HG03066 (cell line): ENCODE measurements around the gene FTO.

Source experiments
- ATAC-seq: cut with Tn5 transposase; IDR thresholded peaks from one replicate; pipeline ENCODE4 v1.9.1; 2021; ENCODE audit warnings: low read depth; ENCODE audit not compliant: unreplicated experiment

Gene FTO

DNA sequence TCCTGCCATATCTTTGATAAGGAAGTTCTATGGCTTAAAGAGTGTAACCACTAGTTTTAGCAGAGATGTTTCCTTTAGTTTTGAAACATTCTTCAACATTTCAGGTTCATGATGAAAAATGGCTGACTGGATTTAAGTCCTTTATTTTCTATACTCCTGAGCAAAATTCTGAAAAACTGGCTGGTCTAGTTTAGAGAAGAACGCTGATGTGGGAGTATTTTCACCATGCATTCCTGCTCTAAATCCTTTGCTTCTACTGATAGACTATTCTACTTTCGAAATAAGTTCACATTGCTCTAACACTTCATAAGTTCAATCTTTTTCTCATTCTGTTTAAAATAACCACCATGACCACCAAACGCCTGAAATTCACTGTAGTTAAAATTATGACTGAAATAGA is 281.9 kb downstream of the FTO start:
- no peak for ATAC-seq

DNA sequence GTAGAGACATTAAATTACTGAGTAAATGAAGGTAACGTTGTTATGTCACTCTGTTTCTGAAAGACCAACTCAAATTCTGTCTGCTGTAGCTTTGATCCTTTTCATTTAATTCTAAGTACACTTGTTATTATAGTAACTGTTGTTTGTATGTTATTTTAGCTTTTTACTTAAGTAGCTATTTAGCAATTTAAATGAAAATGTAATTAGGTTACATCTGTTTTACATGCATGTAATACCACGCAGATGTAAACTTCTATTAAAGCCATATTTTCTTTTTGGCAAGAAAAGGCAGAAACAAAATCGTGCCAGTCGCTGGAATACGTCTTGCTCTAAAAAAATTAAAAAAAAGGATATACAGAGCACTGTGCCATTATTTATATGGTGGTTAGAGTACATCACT is 282.8 kb downstream of the FTO start:
- no peak for ATAC-seq

DNA sequence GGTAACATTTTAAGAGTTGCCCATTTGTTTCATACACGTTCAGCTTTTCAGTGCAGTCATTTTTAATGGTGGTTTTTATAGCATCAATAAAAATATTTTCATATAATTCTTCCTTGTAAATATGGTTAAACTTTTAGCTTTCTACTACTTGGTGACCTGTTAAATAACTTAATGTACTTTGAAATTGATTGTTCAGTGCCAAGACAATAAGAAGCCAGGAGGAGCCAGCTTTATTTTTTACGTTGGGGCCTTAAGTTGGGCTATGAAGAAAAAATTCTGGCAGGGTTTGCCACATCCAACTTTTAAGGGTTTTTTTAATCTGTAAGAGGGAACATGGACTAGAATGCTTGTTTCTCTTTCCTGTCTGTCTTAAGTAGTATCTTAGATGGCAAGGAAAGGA is 284.2 kb downstream of the FTO start:
- no peak for ATAC-seq

DNA sequence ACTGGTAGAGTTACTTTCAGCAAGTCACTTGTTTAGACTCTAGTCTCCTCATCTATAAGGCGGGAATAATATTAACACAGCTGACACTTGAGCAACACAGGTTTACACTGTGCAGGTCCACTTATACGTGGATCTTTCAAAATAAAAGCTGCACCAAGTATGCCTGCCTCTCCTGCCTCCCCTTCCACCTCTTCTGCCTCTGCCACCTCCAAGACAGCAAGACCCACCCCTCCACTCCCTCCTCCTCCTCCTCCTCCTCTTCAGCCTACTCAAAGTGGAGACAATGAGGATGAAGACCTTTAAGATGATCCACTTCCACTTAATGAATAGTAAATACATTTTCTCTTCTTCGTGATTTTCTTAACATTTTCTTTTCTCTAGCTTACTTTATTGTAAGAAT is 285.6 kb downstream of the FTO start:
- ATAC-seq = no peak

DNA sequence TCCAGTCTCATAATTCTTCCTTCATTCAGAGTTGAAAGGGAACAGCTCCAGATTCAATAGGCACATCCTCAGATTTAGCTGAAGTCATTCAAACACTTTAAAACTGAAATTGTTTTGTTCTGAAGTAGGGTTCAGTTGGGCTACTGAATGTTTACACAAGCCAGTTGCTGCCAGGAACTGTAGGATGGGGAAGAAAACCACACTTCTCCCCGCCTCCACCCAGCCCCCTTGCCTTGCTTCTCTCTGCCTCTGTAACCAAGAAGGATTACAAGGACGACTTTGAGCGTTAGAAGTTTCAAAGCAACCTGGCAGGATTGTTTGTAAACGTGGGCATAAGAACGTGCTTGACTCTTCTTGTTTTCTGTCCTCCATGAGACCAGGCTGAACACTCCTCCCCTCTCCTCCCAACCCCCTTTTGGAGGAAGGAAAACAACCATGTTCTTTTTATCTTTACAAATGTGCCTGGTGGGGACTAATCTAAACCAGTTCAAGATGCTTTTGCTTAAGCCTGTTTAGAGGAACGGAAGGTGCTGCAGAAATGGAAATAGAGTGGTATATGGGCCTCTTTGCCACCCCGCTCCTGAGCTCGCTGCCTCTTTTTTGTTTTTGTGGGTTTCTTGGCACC is 287.9 kb downstream of the FTO start:
- ATAC-seq = no peak

DNA sequence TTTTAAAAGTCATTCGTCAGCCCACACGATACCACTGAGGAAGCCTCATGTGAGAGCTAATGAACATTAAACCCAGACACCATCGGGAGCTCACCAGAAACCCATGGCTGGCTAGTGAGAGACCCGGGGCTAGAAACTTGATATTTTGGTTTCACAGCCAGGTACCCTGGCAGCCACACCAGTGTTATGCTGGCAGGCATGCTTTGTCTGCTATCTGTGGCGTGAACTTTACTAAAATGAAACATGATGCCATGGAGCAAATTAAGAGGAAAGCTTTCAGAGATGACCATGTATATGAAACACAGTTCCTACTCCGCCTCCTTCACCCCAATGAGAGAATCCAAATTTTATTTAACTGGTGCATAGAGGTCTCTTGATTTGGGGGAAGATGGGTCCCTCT is 291.4 kb downstream of the FTO start:
- no peak for ATAC-seq

DNA sequence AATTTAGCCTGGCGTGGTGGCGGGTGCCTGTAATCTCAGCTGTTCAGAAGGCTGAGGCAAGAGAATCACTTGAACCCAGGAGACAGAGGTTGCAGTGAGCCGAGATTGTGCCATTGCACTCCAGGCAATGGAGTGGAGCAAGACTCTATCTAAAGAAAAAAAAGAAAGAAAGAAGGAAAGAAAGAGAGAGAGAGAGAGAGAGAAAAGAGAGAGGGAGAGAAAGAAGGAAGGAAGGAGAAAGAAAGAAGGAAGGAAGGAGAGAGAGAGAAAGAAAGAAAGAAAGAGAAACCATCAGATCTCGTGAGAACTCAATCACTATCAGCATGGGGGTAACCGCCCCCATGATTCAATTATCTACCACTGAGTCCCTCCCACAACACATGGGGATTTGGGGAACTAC is 293.0 kb downstream of the FTO start:
- ATAC-seq = no peak

DNA sequence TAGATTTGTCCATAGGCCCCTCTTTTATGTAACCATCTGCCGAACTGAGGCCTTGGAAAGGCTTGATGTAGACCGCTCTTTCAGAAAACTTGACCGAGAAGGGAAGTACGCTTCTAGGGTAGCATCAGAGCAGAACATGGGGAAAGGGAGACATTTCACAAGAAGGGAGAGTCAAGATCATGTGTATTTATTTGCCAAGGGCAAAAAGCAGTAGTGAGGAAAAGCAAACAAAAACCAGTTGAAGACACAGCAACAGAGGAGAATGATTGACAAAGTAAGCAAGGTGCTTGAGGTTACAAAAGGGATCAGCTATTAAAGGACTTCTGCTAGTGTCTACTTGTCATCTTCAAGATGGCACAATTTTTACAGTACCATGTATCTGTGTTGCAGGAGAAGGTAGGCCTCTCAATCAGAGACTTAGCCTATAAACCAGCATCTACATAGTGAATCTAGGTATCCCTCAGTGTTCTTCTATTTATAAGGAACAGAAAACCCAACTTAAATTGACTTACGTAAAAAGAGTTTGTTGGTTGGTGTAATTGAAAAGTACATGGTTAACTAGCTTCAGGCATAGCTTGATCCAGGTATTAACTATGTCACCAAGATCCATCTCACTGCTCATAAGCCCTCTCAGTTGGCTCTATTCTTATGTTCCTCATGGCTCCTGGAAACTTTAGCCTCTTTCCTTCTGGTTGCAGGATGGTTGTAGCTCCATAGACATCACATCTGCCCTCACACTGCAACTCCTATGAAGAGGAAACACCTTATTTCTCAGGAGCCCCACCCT is 294.3 kb downstream of the FTO start:
- ATAC-seq = no peak

DNA sequence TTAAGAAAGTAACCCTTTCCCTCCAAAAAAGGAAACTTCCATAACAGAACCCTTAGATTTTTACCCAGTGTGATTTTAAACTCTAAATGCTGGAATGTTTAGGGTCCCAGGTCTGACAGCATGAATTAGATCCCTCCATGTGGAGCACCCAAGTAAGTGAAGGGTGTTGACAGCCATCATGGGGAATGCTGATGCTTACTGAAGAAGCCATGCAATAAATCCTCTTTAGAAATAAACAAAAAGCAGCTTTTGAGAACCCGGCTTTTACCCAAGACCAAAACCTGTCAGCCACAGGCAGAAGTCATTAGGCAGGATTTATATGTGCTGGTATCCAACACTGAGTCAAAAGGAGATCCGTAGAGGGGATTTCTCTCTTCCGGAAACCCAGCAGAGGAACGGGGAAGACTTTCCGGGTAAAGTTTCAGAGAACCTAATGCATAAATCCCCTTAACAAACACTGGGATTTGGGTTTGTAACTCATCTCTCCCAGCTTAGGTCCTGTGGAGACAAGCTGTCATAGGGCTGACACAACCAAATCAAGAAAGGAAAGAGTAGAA is 295.1 kb downstream of the FTO start:
- ATAC-seq = no peak

DNA sequence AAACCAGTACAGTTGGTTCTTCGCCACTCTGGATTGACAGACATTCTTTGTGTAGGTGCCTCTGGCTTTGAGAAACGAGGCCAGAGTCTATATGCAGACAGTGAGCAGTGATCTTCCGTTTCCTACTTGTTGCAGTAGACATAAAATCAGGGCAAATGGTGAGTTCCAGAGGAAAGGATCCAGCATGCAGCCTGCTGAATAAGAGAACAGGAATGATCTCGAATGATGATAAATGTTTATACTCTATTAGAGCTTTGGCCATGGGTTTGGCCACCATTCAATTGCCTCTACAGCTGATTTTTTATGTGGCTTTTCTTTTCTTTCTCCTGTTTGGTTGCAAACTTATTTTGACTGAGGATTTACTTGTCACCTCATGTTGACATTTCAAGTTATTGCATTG is 295.9 kb downstream of the FTO start:
- no peak for ATAC-seq

DNA sequence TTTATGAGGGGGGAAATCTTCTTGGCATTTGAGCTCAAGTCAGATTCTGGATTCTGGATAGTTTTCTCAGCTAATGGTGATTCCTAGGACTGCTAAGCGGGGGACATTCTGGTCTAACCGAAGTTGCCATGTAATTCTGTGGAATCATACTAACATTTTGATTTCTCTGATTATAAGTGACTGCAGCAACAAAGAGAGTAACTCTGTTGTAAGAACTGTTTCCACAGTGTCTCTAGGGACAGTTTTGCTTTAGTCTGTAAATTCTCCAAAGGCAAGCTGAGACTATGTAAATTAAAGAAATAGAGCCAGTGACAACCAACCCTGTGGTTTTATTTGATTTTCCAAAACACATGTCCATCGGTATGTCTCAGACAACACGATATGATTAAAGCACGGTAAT is 296.4 kb downstream of the FTO start:
- no peak for ATAC-seq

DNA sequence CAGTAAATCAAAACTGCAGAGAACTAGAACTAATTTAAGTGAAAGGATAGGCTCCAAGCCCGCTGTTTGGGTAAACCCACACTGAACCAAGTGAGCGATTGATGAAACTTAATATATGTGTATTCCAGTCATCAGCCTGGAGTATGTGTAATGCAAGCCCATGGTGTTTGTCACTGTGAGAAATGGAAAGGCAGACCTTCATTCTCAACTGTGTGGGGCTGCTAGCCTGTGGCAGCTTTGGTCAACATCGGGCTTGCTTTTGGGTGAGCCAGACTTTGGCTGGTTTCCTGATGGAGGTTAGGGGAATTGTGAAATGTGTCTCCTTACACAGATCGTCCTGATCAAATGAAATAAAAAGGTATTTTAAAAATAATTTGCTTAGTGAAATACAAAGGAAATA is 302.7 kb downstream of the FTO start:
- ATAC-seq = no peak

DNA sequence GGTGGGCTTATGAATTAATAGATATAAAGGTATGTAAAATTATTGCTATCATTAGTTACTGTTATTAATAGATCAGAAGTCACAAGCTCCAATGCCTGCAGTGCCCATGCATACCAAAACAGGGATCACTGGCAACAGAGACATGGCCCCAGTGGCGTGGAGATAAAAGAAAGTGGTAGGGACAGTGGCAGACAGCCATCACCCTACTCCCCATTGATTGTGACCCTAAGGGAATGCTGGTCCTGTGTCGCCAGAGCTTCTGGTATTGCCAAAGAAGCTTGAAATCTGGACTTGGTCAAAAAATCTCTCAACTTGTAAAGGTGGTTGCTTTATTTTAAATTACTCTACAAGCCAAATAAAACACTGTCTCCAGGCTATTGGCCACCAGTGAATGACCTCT is 303.5 kb downstream of the FTO start:
- ATAC-seq = no peak

DNA sequence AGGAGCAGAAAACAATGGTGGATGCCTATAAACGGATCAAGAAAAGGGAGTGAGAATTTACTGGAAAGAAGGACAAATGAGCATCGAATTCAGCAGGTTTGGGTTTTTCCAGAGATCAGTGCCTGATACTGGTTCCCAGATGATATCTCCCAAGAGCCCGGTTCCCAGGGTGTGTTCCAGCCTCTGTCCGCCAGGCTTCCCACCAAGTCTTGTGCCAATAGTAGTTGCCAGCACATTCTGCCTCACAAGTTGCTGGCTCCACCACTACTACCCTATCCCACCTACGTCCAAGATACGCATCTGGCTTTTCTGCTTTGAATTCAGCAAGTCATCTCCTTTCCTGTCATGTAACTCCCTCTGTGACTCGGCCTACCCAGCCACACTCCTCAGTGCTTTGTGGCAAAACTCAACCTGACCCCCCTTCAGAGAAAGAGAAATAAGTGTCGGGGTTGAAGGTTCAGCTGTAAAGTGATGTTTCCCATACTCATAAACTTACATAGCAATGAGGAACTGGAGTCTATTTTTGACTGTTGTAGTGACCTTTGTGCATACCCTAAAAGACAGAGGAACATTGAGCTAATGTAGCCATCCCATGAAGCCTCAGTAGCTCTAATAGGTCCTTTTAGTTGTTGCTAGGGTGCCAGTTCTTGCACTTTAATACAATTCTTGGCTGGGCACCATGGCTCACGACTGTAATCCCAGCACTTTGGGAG is 305.7 kb downstream of the FTO start:
- no peak for ATAC-seq

DNA sequence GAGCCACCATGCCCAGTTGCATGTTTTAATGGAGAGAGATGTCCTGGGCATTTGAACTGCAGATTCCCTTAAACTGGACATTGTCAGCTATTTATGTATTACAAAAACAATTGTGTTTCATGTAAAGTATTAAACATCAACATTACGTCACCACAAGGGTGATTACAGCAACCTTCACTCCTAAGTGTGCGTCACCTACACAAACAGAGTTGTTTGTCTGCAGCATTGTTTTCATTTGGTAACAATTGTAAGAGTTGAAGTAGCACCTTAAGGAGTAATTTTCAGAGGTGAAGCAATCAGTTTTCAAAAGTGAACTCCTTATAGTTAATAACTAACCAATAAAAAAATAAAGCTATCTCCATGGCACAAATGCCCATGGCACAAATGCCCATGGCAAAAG is 311.2 kb downstream of the FTO start:
- ATAC-seq = no peak

DNA sequence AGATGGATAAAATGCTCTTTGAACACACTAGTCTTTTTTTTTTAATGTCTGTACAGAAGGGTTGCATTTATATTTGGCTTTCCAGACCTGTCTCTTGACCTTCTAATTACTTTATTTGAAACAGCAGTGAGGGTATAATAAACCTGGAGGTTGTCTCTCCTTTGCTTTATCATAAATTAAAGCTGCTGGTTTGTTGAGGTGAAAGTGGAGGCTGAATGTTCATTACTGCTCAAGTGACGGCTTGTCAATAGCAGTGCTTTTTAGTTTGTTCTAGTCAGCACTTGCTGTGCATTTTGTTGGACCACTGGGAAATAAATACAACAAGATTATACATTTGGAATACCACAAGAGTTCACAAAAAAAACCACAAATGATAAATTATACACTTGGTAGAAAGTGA is 318.4 kb downstream of the FTO start:
- no peak for ATAC-seq

DNA sequence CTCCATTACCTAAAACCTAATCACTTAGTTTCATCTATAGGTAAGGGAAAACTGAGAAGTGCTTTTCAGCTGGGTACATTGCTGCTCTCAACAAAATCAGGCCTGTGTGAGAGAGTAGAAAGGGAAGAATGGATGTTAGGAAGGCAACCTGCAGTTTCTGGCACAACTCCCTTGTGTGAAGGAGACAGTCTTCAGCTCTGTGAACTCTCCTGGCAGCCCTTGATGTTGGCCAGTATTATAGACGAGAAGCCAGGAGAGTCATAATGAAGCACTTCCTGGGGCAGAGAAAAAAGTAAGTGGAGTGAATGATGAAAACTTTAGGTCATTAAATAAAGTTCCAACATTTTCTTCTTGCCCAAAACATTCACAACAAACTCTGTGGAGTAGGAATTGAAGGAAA is 322.5 kb downstream of the FTO start:
- no peak for ATAC-seq

DNA sequence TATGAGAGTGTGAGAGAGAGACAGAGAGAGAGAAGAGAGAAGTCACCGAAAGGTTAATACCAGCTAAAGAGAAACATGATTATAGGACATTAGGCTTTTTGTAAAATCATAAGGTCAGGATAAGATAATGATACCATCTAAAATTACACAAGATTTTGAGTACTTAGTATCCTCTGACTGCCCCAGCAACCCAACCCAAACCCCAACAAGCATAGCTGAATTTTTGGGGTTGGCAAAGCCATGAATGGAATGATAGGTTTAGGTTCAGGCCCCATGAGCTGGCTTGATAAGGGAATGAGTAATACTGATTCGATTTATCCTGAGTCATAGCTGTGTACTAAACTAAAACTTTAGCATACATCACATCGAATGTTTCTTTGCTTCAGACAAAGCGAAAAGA is 323.1 kb downstream of the FTO start:
- ATAC-seq = no peak

DNA sequence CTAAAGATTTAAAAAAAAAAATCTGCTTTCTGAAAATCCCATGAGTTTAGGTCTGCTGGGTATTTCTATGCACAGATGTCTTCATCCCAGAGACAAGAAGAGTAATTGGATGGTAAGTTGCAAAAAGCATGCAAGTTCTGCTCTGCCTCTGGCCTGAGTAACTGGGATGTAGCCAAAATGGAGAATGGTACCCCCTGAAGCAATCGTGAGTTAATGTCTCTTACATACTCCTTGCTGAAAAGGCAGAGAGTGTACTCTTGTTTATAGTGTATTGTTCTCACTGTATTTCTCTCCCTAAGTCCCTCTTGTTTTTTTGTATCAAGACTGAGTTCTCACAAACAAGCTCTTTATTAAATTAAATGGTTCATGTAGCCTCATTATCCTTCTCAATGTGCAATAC is 323.6 kb downstream of the FTO start:
- ATAC-seq = no peak

DNA sequence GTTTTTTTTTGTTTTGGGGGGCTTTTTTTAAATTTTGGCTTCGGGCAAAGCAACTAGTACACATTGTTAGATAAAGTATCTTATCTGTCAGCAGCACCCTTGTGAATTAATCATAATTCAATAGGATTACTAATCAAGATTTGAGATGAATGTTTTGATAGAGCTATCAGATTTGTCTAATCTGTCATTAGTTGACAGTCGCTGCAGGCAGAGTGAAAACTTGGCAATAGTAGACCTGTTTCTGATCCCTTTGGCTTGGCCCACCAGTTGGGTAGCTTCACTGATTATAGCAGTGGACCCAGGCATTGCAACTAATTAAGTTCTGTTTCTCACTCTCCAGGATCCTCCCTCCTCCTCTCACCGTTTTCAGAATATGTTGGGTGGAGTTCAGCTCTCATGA is 324.0 kb downstream of the FTO start:
- no peak for ATAC-seq

DNA sequence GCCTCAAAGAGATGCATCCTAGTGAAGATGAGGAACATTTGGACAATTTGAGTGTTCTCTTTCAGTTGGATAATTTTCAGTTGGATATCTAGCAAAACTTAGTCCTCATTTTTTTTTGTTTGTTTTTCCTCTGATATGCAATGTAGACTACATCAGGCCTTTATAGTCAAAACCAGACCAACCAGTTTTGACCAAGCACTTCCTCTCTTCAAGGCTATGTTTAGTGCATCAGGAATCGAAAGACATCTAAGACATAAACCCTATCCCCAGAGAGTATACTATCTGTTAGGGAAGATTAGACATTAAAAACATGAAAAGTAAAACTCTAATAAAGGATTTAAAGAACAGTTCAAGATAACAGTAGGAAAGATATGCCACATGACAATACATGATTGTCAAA is 326.5 kb downstream of the FTO start:
- no peak for ATAC-seq
